Stimulated activated CD4-positive, alpha-beta T cell treated with anti-CD3 and anti-CD28 coated beads, Interleukin-15, amount 100 ng/mL, for 1 hour (primary cell): Measurements from ENCODE around the gene PRR5L.
"Not testable (repeated sequence)": the region's sequence is repeated elsewhere in the genome, so short reads cannot be mapped to it uniquely, and the experiment has no call there.

Experiments
- DNase-seq, 2 donors: peaks; one replicate each; pipeline ENCODE4 v3.0.0-alpha.2; 2020; ENCODE audit warnings: low read depth in 1 of 2, low spot score in 1 of 2

PRR5L gene

GRCh38 chr11:36456156-36456555 lies 160.1 kb downstream of the PRR5L start:
- DNase-seq = no peak

DNA sequence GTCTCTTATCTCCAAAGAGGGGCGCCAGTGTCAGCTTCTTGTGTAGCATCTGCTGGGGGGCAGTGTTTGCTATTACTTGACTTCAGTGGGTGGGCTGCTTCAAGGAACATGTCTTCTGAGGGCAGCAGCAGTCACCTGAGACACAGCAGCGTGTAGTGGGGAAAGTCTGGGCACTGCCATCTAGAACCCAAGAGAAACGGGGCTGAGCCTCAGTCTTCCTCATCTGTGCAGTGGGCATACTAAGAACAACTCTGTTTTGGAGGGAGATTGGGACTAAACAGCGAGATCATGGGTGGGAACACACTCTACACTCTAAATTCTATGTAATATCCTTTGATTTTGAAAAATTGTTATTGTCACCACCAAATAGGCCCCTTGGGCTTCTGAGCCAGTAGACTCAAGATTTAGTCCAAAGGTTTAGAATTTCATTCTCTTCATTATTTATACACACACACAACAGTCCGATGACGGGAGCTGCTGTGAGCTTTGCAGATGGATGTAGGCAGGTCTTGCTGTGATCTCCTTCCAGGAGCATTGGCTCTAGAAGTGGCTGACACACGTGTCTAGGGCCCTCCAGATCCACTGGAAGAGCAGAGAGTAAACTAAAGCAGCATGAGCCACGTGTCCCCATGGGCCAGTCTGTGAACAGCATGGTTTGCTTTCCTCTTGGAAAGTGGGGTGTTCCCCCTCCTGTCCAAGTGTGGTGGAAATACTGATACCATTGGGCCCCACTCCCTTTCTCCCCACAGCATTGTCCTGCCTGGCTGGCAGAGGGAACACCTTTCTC lies 162.2 kb downstream of the PRR5L start:
- no peak for DNase-seq

DNA sequence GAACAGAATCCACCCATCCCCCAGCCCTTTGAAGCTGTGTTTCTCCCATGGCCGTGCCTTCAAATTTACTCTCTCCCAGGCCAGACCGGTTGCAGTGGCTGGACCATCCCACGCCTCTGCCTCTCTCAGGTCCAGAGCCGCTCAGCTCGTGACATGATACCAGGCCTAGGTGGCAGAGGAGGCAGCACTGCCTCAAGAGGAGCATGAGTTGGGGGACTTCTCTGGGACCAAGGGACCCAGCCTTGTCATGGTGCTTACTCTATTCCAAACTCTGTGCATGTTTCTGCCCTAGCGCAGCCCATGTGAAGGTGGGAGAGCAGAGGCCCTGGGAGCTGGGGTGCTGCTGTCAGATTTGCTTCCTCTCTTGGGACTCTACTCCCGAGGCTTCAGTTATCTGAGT lies 163.0 kb downstream of the PRR5L start:
- DNase-seq = no peak

DNA sequence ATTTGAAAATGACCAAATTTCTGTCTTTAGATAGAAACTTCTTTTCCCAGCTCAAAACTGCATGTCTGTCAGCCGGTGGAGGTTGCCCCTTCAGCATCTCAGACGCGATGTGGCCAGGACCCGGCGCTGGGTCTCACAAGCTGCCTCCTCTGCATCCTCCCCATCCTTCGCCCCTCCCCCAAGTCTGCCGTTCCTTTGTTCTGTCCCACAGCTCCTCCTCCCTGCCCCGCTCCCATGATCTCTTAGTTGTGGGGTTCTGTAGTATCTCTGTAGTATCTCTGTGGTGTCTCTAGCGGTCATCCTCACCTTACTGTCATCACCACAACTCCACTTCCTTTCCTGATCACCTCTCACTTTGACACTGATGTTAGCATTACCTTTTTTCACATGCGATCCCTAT lies 164.1 kb downstream of the PRR5L start:
- DNase-seq = no peak

DNA sequence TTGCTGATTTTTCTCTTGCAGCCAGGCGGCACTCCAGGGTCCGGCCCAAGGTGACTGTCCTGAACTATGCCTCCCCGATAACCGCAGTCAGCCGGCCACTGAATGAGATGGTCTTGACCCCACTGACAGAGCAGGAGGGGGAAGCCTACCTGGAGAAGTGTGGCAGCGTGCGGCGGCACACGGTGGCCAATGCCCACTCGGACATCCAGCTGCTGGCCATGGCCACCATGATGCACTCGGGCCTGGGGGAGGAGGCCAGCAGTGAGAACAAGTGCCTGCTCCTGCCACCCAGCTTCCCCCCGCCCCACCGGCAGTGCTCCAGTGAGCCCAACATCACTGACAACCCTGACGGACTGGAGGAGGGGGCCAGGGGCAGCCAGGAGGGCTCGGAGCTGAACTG lies 166.2 kb downstream of the PRR5L start:
- no peak for DNase-seq

DNA sequence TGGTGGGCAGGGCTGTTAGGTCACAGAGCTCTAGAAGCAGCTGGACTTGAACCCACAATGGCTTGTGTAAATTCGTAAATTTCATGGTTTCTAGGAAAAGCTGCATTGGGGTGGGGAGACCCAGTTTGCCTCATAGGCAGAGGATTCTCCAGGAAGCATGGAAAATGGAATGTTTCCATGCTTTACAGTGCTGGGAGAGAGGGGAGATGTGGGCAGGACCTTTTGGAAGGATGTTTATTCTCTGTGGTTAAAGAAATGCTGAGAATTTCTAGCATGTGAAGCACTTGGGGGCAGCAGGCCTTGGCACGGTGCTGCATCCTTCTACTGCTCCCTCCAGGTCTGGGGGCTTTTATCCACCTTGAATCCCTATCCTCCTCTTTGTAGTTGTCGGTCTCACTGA lies 167.7 kb downstream of the PRR5L start:
- no peak for DNase-seq

DNA sequence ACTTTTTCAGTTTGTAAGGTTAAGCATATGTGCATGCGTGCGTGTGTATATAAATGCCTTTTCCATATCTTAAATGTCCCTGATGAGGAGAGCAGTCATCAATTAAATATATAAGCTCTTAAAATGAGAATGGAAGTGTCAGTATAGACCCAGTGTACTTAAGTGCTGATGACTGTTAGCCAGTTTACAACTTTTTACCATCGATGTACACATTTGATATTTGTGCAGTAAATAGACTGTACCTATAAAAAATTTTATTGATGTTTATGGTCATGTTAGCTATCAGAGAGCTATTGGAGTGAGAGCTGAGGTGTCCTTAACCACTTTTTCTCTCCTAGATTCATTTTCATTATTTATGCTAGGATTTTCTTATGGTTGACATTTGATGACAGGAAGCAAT lies 168.6 kb downstream of the PRR5L start:
- DNase-seq = no peak

DNA sequence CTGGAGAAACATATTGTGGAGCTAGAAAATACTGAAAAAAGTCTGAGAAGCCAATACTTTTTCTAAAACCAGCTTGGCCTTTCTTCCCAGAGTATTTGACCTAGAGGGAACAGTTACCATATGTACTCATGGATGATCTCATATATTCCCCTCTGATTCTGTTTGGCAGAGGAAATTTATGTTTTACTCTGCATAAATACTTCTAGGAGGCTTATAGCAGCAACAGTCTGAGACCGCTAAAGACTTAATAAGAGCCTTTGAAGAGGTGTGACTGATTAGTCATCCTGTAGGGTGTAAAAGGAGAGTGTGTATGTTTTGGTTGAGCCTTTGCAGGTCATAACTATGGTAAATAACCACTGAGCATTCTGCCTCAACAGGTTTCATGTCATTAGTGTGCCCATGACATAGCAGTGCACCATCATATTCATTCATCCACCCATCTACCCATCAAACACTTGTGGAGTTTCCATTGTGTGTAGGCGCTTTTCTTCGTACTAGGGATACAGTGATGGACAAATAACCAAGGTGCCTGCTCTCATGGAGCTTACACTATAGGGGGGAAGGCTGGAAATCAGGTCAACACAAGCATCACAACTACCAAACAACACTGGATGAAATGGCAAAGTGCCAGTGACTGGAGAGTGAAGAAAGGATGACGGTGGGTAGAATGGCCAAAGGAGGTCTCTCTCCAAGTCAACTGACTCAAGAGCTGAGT lies 169.5 kb downstream of the PRR5L start:
- DNase-seq = no peak

DNA sequence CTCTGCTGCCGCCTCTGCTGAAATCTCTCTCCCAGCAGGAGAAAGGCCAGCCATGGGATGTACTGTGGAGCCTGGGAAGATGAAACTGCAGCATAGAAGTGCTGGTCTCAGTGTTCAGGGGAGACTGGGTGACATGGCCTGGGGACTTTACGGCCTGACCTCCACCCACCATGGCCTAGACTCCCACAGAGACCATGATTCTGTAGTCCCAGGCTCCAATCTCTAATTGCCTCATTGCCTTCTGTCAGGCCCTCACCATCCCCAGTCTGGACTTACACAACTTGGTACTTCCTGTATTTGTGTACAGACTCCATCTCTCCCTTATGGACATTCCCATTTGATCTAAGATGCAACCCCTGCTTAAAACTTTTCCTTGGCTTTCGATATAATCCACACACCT lies 170.9 kb downstream of the PRR5L start:
- no peak for DNase-seq

GRCh38 chr11:36467916-36468315 lies 171.8 kb downstream of the PRR5L start:
- DNase-seq = no peak

GRCh38 chr11:36469063-36469462 lies 173.0 kb downstream of the PRR5L start:
- DNase-seq = no peak

DNA sequence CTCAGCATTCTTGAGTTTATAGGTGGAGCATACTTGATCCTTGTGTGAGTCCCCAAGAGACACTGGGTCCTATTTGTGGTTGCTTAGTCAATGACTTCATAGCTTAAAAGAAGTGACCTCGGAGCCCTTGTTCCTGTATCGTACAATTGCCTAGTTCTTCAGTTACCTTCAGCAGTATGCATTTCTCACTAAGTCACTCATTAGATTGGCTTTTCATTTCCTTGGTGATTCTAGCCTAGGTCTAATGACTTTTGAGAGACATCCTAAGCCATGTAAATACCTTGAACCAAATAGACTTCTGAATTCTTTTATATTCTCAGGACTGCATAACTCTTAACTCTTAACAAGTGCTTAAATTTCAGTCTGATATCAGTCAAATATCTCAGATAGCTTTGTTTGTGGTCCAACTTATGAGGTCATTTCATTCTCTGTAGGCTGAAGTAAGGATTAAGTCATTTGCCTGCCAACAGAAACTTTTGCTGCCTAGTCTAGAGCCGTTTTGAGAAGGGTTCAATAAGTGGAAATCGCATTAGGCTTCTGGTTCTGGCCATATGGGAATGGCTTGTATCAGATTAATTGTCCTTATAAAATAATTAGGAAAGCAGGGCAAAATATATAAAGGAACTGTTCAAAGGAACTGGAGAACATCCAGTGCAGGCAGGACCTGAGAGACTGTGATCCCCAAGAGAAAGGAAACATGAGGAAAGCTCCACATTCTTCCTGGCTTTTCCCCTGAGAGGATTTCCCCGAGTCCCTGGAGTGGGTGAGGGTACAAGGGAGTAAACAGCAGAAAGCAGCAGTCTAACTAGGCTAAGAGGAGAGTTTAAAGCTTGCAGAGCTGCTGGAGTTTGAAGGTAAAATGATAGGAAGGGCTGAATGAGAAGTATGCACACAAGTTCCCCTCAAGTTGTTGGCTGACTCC lies 174.1 kb downstream of the PRR5L start:
- no peak for DNase-seq

GRCh38 chr11:36471577-36471976 lies 175.5 kb downstream of the PRR5L start:
- no peak for DNase-seq

- DNase-seq = no peak
Measured at GRCh38 chr11:36475192-36475591, 179.1 kb downstream of the PRR5L start.

DNA sequence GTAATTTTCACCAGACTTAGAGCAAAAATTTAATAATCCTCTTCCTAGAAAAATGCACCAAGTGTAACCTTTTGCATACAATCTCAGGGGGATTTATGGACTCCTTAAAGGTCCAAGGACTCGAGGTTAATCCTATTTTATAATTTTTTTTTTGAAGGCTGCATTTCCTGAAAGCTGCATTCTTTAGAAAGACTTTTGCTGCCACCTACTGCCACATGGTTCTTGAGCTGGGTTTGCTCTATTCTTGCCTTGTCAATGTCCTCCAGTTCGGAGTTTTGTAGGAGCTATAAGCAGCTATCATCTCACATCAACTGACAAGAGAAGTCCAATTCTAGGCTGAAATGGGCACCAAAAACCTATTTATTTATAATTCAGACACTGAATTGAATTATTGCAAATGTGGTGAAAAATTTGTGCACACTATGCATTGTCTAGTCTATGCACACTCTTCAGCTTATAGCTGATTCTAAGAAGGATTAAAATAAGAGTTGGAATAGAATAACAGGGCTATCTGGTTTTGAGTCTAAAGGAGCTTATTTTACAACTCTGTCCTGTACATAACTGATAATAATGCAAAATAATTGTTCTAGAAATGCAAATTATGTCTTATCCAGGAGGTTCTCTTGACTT lies 182.7 kb downstream of the PRR5L start:
- no peak for DNase-seq

DNA sequence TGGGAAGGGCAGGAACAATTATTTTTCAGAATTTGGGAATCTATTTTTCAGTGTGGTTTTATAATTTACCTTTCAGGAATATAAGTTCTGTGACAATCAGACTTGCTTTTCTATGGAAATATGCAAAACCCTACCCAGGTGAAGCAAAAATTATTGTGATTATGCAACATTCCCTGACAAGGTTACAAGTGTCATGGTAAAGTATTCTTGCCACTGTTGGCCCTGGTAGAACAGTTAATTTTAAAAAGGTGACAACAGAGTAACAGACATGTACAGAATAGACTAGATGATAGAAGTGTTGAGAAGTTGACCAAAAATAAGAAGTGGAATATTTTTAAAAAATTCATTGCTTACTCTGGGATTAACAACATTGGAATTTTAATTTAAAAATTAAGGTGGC lies 184.7 kb downstream of the PRR5L start:
- DNase-seq = no peak

GRCh38 chr11:36483042-36483441 lies 187.0 kb downstream of the PRR5L start:
- not testable (repeated sequence) for DNase-seq

- DNase-seq = no peak
Measured at GRCh38 chr11:36485298-36486002, 189.4 kb downstream of the PRR5L start.

GRCh38 chr11:36487619-36488018 lies 191.5 kb downstream of the PRR5L start:
- no peak for DNase-seq

DNA sequence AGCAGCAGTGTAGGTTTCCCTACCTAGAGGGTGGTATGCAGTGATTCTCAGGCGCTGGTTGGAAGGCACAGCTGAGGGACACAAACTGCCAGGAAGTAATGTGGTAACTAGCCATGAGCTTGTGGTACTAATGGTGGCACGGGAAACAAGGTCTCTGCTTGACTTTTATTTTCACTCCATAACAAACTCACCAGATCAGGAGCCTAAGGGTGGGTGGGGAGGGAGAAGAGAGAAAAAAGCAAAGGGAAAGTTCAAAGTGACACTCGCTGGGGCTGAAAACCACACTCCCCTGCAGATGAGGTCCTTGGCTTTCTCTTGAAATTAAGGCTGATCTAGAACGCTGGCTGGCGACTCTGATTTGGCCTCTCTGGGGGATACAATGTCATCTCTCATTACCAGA lies 192.0 kb downstream of the PRR5L start:
- no peak for DNase-seq
